CD4-positive, alpha-beta T cell treated with Interleukin-15 for 1 hour (primary cell): Measurements from ENCODE around the gene ABCC1.

Experiments used
- DNase-seq: peaks from one replicate; pipeline ENCODE4 v3.0.0-alpha.2; 2020

The ABCC1 gene

DNA sequence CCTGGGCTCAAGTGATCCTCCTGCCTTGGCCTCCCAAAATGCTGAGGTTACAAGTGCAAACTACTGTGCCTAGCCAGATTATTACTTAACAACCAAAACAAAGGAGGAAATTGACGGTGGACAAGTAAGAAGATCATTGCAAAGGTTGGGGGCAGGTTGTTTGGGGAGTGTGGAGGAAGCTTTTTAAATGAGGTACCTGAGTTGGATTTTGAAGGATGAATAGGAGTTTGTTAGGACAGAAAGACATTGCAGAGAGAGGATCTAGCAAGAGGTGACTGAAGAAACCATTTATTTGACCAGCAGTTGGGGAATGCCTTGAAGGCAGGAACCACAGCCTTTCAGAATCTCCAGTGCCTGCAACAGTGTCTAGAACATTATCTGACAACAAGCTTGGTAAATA is 51.3 kb downstream of the ABCC1 start:
- no peak for DNase-seq

DNA sequence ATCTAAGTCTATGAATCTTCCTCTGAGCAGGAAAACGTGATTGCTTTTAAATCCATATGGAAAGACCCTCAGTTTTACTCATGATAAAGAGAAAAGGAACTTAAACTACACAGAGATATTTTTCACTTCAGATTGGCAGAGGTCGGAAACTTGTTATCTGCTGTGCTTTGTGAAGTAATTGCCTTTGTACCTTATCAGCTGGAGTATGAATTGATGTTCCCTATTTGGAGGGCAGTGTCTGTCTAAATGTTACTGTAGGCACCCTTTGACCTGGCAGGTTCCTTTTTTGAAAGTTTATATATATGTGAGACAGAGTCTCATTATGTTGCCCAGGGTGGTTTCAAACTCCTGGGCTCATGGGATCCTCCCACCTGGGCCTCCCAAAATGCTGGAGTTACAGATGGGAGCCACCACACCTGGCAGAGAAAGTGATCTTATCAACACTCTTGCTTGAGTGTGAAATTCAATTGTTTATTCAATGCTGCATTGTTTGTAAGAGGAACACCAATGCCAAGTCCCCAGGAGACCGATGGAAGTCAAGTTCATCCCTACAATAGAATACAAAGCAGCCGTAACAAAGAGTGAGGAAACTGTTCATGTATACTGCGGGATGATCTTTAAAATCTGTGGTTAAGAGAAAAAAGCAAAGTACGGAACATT is 52.3 kb downstream of the ABCC1 start:
- no peak for DNase-seq

DNA sequence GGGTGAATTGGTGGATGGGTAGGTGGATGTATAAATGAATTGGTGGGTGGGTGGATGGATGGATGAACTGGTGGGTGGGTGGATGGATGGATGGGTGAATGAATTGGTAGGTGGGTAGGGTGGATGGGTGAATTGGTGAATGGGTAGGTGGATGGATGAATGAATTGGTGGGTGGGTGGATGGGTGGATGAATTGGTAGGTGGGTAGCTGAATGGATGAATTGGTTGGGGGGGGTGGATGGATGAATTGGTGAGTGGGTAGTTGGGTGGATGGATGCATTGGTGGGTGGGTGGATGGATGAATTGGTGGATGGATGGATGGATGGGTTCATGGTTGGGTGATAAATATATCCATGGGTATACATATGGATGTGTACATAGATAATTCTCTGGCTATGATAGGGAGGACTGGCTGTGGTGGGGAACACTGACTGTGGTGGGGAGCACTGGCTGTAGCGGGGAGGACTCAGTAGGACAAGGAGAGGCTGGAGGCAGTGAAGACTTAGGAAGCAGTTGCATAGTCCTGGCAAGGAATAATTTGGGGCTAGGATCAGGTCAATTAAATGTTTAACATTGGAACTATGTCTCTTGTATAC is 54.4 kb downstream of the ABCC1 start:
- DNase-seq: no peak

DNA sequence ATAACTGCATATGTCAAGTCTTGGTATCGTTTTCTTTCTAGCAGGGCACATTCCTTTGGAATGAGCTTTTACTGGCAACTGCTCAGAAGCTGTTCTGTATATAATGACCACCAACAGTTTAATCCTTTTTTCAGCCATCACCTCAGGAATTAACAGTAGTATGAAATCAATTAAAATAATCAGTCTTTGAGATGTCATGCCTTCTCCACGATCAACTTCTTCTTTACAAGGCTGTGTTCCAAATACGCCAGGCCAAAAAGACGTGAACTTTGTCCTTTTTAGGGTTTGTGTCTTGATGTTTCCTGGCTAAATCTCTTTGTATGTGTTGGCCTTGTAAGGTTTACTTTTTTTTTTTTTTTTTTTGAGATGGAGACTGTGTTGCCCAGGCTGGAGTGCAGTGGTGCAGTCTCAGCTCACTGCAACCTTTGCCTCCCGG is 54.9 kb downstream of the ABCC1 start:
- DNase-seq: no peak

DNA sequence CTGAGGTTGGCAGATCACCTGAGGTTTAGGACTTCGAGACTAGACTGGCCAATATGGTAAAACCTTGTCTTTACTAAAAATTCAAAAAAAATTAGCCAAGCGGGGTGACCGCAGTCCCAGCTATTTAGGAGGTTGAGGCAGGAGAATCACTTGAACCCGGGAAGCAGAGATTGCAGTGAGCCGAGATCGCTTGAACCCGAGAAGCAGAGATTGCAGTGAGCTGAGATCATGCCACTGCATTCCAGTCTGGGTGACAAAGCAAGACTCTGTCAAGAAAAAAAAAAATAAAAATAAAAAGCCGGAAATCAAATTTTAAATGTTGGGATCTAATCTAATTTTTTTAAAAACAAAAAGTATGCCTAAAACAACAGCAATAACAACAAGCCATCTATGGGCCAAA is 56.3 kb downstream of the ABCC1 start:
- DNase-seq: no peak

DNA sequence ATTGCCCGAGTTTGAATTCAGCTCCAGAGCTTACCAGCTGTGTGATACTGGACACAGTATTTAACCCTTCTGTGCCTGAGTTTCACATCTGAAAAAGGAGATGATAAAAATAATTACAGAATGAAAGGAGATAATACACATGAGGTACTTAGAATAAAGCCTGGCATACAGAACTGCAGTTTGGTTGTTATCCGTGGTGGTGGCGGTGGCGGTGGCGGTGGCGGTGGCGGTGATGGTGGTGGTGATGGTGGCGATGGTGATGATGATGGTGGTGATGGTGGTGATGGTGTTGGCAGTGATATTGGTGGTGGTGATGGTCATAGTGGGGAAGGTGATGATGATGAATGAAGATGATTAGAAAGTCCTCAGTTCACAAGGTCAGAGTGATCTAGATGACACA is 57.2 kb downstream of the ABCC1 start:
- DNase-seq: no peak

DNA sequence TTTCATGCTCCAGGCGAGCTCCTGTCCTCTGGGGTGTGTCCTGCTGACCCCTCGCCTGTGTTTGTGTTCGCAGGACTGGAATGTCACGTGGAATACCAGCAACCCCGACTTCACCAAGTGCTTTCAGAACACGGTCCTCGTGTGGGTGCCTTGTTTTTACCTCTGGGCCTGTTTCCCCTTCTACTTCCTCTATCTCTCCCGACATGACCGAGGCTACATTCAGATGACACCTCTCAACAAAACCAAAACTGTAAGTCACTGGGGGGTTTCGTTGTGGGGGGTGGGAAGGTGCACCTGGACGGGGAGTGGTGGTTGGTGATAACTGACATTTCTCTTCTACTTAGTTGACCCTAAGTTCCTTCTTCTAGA is 58.3 kb downstream of the ABCC1 start:
- DNase-seq: peak; percentile 58

DNA sequence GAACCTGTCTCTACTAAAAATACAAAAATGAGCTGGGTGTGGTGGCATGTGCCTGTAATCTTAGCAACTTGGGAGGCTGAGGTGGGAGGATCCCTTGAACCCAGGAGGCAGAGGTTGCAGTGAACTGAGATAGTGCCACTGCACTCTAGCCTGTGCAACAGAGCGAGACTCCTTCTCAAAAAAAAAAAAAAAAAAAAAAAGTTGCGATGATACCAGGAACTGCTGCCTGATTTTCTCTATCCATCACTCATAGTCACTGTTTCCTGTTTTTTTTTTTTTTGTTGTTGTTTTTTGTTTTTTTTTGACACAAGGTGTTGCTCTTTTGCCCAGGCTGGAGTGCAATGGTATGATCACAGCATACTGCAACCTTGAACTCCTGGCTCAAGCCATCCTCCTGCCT is 59.2 kb downstream of the ABCC1 start:
- DNase-seq: no peak

DNA sequence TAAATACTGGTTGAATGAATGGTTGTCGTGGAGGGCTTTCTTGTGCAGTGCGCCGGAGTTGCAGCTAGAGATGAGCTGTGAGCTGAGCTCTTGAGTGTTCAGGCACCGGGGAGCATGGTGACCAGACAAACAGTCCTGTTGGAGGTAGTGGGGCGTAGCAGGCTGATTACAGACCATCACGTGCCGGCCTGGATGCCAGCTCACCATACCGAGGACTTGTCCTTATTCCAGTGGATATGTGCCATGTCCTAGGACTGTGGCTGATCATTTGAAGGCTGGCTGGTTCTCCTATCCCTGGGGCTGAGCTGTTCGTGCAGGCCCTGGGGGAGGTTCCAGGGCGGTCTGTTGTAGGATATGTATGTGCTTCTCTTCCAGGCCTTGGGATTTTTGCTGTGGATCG is 60.0 kb downstream of the ABCC1 start:
- DNase-seq: no peak

DNA sequence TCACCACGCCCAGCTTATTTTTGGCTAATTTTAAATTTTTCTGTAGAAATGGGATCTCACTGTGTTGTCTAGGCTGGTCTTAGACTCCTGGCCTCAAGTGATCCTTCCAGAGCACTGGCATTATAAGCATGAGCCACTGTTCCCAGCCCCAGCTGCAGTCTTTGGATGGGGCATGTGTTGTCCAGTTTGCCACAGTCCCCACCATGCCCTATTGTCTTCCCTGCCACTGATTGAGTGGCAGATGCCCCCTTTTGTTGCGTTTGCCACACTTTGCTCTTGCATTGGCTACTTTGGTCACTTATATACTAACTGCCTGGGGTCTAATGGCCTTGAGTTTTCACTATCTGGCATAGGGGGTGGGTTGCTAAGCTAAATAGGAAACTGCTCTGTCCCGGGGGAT is 60.8 kb downstream of the ABCC1 start:
- DNase-seq: no peak

DNA sequence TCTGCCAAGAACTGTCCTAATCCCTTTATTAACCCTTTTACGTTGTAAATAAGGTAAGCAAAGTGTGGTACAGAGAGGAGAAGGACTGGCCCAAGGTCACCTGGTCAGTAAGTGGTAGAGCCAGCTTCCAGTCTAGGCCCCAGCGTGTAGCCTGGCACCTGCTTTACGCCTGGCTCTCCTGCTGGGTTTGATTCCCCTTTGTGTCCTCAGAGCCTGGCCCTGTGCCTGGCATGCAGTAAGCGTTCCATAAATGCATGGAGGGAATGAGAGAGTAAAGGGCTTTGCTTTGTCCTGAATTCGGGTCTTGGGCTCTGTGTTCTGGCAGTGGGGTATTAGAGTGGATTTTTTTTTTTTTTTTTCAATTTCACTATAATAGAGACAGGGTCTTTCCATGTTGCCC is 62.7 kb downstream of the ABCC1 start:
- no peak for DNase-seq

DNA sequence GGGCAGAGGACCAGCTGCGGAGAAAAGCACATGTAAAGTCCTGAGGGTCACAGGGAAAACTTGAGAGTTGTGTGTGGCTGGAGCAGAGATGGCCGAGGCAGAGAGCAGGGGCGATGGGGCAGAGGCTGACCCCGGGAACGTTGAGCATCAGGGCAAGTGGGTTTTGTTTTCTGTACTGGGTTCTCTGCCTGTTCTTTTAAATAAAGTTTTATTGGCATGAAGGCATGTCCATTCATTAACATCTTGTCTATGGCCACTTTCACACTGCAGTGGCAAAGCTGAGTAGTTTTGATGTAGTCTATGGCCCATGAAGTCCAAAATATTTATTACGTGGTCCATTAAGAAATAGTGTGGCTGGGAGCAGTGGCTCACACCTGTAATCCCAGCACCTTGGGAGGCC is 64.4 kb downstream of the ABCC1 start:
- no peak for DNase-seq

DNA sequence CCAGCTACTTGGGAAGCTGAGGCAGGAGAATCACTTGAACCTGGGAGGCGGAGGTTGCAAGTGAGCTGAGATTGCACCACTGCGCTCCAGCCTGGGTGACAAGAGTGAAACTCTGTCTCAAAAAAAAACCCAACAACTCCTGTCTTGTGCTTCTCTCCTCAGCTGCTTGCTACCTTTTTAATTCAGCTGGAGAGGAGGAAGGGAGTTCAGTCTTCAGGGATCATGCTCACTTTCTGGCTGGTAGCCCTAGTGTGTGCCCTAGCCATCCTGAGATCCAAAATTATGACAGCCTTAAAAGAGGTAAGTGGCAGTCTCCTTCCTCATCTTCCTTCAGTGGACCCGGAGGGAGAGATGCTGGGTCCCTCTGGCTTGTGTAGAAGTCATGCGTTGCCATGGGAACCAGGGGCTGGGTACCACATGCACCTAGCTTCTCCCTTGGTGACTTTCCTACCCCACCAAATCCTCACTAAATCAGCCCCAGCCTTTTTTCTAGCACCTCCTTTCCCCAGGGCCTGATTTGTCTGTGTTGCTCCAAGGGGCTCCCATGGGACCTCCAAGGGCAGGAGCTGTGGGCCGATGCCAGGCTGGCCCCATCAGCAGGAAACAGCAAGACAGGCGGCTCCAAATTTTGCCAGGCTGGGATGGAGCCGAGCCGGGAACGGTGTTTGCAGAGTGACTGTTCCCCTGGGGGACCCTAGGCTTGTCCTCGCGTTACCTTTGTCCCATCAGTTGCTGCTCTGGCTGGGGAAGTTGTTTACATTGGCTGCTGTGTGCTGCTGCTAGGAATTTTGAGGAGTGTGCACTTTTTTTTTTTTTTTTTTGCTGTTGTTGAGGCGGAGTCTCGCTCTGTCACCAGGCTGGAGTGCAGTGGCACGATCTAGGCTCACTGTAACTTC is 65.2 kb downstream of the ABCC1 start:
- DNase-seq: no peak

DNA sequence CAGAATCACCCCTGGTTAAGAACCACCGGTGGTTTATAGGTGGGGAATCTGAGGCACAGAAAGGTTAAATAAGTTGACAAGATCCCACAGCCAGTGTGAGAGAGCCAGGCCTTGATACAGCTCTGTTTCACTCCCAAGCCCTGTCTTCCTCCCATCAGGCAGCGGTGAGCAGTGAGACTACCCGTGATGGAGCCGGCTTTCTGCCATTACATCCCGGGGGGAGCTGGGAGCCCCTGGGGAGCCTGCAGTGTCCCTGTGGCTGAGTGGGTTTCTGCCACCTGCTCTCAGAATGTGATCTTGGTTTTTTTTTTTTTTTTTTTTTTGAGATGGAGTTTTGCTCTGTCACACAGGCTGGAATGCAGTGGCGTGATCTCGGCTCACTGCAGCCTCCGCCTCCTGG is 66.4 kb downstream of the ABCC1 start:
- DNase-seq: no peak

DNA sequence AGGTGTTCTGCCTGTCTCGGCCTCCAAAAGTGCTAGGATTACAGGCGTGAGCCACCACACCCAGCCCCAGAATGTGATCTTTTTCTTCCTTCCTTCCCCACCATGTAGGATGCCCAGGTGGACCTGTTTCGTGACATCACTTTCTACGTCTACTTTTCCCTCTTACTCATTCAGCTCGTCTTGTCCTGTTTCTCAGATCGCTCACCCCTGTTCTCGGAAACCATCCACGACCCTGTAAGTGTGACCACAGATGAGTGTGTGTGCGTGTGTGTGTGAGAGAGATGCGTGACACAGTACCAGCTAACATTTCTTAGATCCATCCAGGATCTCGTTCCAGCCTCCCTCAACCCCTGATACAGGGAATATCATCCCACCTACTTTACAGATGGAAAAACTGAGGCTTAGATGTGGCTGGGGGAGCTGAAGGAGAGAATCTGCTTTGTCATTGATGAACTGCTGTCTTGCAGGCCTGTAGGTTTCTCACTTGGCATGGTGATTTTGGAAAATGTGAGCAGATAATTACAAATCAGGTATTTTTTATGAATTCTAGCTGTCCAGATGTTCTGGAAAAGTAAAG is 67.1 kb downstream of the ABCC1 start:
- no peak for DNase-seq

DNA sequence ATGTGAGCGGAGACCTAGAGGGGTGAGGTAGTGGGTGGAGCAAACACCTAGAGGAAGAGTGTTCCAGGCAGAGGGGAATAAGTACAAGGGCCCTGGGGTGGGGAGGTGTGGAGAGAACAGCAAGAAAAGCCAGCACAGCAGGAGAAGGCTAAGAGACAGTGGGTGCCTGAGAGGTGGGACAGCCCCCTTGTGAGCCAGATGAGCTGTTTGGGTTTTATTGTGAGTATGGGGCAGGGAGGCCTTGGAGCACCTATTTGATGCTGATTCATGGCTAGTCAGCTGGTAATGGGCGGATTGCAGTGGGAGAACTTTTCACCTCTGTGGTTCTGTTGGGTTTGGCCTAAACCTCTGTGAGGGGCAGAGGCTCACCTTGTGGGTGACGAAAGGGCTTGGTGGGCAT is 68.4 kb downstream of the ABCC1 start:
- DNase-seq: no peak

DNA sequence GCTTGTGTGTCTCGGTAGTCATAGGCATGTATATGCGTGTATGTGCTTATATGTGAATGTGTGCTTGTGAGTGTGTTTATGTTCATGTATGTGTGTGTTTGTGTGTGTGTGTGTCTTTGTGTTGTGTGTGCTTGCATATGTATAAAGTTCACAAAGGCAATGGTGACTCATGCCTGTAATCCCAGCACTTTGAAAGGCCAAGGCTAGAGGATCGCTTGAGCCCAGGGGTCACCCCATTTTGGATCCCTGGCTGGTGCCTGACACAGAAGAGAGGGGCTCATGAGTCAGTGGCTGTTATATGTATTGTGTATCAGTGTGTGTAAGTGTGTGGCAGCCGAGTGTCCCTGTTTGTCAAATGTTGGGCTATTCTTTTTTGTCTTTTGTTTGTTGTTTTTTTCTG is 69.3 kb downstream of the ABCC1 start:
- DNase-seq: no peak

DNA sequence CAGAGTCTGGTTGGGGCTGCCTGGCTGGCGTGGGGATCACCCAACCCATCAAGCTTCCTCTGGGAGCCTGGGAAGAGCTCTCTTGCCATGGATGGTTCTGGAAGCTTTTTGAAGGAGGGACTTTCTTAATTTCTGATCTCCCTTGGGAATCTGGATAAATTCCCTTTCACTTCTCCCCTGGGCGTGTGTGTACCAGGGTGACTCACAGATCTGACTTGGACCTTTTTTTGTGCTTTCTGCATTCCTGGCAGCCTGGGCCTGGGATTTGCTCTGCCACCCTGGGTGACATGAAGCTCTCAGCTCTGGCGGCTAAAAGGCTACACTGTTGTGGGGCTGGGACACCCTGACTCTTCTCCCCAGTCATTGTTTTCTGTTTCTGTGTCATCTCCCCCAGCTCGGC is 70.1 kb downstream of the ABCC1 start:
- no peak for DNase-seq

DNA sequence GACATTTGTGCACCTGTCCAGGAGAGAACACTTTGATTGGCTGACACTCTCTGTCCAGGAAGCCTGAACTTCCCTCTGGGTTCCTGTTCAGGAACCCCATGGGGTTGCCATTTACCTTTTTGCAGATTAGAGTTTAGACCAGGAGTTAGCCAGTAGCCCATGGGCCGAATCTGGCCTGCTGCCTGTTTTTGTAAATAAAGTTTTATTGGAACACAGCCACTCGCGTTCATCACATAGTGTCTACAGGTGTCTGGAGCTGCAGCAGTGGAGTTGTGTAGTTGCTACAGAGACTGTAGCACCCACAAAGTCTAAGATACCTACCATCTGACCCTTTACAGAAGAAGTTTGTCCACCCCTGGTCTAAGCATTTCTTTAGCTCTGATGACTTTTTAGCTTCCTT is 70.9 kb downstream of the ABCC1 start:
- DNase-seq: no peak

DNA sequence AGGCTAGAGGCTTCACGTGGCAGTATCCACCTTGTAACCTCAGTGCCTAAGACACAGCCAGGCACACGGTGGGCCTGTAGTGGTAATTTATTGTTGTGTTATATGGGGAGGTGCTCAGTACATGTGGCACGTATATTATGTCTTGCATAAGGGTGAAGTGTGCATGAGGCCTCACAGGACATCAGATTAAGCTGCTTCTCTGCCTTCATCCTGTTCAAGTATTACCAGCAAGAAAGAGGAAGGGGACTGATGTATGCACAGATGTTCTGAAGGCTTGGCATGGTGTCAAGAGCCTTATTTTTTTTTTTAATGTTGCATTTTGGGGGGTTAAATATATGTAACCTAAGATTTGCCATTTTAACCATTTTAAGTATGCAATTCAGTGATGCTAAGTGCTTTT is 71.6 kb downstream of the ABCC1 start:
- DNase-seq: no peak

DNA sequence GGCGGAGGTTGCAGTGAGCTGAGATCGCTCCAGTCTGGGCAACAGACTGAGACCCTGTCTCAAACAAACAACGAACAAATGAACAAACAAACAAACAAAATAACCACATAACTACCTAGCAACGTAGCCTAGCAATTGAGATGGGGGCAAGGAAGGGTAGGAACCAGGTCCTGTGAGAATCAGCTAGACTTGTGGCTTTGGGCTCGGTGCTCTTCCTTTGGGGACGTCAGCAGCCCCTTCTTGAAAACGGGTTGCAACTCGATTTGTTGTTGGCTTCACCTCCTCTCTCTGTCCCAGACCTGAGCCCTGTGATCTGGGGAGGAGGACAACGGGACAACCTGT is 72.2 kb downstream of the ABCC1 start:
- no peak for DNase-seq

DNA sequence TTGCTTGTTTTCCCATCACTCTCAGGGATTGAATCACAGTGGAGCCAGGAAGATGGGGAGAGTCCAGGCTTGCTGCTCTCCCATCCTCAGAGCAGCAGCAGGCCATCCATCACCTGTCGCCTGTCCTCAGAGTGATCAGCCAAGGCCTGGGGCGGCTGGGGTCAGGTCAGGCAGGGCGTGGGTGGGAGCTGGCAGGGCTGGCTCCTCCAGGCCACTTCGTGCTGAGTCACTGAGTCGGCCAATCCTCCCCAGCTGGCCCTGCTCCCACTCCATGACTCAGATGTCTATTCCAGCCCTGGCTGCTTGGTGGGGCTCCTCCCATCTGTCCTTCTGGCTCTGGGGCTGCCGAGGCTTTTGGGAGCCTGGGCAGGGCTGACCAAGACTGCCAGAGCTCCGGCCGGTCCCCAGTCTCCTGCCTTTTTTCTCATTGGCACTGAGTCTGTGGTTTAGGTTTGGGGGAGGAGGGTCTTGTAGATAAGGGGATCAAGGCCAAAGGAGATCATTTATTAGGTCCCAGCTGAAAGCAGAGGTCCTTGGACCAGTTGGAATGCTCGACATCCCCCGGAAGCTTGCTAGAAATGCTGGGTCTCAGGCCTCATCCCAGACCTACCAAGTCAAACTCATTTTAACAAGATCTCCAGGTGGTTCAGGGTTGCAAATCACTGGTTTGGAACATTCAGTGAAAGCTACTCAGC is 72.7 kb downstream of the ABCC1 start:
- peak; percentile 31 for DNase-seq

DNA sequence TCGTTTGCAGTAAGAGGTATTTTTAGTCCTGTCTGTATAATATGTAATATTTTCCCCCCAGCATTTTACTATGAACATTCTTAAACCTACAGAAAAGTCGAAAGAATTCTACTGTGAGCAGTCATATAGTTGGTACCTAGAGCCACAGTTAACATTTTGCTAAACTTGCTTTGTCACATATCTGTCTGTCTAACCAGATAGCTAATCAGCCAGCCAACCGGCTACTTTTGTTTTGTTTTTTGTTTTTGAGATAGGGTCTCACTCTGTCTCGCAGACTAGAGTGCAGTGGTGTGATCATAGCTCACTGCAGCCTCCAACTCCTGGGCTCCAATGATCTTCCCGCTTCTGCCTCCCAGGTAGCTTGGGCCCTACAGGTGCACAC is 73.3 kb downstream of the ABCC1 start:
- no peak for DNase-seq
